ENCODE results near the gene CXCR4. TPM values are rescaled to one million over a fixed set of nuclear protein-coding genes. Genes with fewer than 3 reads are reported as not detected.

Gene CXCR4
- total RNA-seq, 2 donors from 2014 or later, result 11.9 to 12.4 TPM

GRCh38 chr2:136131484-136131960, 13.6 kb upstream of the CXCR4 start:
- no peak for TF ChIP-seq CTCF (IDR thresholded peaks at IDR 0.05)
- no peak for DNase-seq (ENCODE audit: low spot score)
- Histone ChIP-seq H3K27ac (no peak overlapping the region), H3K4me1 (peaks cover 0 to 8% of the 10 kb centered on the region in 2 donors), H3K9me3 (no peaks in the 10 kb centered on the region), H3K27me3 (no peaks in the 10 kb centered on the region), H3K4me3 (no peak overlapping the region), H3K36me3 (no peaks in the 10 kb centered on the region)

- peaks cover 0 to 4% of the 10 kb centered on the region in 2 donors for H3K4me1 ChIP-seq
- no peak overlapping the region for H3K27ac ChIP-seq
- no peak for TF ChIP-seq CTCF (IDR thresholded peaks at IDR 0.05)
- H3K4me3 ChIP-seq, result no peak overlapping the region
- no peak for DNase-seq (ENCODE audit: low spot score)
- no peaks in the 10 kb centered on the region for H3K27me3 ChIP-seq
- H3K9me3 ChIP-seq, result no peaks in the 10 kb centered on the region
- no peaks in the 10 kb centered on the region for H3K36me3 ChIP-seq
Observed at GRCh38 chr2:136130511-136130910, 12.6 kb upstream of the CXCR4 start.

GRCh38 chr2:136130045-136130444, 12.1 kb upstream of the CXCR4 start:
- TF ChIP-seq CTCF (IDR thresholded peaks at IDR 0.05), result no peak
- Histone ChIP-seq H3K4me1 (peaks cover 0 to 4% of the 10 kb centered on the region in 2 donors), H3K9me3 (no peaks in the 10 kb centered on the region), H3K4me3 (no peak overlapping the region), H3K36me3 (no peaks in the 10 kb centered on the region), H3K27ac (no peak overlapping the region), H3K27me3 (no peaks in the 10 kb centered on the region)
- DNase-seq (ENCODE audit: low spot score), result no peak

- Histone ChIP-seq H3K27ac (no peak overlapping the region), H3K9me3 (no peaks in the 10 kb centered on the region), H3K36me3 (no peaks in the 10 kb centered on the region), H3K4me3 (no peak overlapping the region), H3K27me3 (no peaks in the 10 kb centered on the region), H3K4me1 (peaks cover 0 to 4% of the 10 kb centered on the region in 2 donors)
- DNase-seq (ENCODE audit: low spot score), result no peak
- no peak for TF ChIP-seq CTCF (IDR thresholded peaks at IDR 0.05)
Observed at GRCh38 chr2:136129601-136130000, 11.7 kb upstream of the CXCR4 start.

DNA sequence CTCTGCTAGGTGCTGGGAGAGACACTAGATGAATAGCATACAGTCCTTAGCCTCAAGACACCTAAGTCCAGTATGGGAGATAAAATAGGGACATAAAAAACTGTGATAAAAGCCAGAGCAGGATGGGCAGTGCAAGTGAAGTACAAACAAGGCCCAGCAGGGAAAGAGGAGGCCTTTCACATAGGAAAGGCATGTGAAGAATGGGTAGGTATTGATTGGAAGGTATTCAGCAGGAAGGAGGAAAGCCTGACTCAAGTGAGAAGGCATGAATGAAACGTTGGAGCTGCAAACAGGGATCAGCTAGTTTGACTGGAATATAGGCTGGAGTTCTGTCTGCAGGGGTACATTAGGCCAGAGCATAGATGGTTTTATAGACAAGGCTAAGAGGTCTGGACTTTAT, 11.0 kb upstream of the CXCR4 start:
- no peak for DNase-seq (ENCODE audit: low spot score)
- Histone ChIP-seq H3K9me3 (no peaks in the 10 kb centered on the region), H3K36me3 (no peaks in the 10 kb centered on the region), H3K27me3 (no peaks in the 10 kb centered on the region), H3K4me1 (peaks cover 0 to 4% of the 10 kb centered on the region in 2 donors), H3K27ac (no peak overlapping the region), H3K4me3 (no peak overlapping the region)
- no peak for TF ChIP-seq CTCF (IDR thresholded peaks at IDR 0.05)

DNA sequence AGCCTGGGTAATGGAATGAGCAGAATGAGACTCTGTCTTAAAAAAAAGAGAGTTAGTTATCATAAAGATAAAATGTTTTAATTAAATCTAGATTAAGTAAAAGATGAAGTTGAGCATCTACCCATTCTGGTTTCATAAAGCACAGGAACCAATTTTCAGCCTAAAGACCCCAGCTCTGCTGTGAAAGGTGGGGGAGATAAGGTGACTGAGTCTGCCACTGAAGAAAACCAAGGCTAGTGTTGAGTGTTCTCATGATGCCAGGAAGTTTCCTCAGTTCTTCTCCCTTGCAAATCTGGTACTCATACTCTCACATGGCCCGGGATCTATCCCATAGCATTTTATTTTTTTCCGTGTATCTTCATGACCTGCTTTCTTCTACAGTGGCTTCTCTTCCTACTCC, 10.4 kb upstream of the CXCR4 start:
- Histone ChIP-seq H3K36me3 (no peaks in the 10 kb centered on the region), H3K4me1 (peaks cover 0 to 4% of the 10 kb centered on the region in 2 donors), H3K27ac (no peak overlapping the region), H3K4me3 (no peak overlapping the region), H3K27me3 (no peaks in the 10 kb centered on the region), H3K9me3 (no peaks in the 10 kb centered on the region)
- TF ChIP-seq CTCF (IDR thresholded peaks at IDR 0.05), result no peak
- no peak for DNase-seq (ENCODE audit: low spot score)

Measured in right atrium auricular region (tissue), 2 donors.